SU-DHL-6 (cell line): Measurements from ENCODE around the gene CELSR1.

Source experiments
- CTCF ChIP-seq: fragments of 200-600 bp; sonication (generic); IDR thresholded peaks from one replicate; pipeline ENCODE4 v1.5.1; 2017; ENCODE audit warnings: antibody characterized with exemption, mild to moderate bottlenecking, low read length, moderate library complexity; ENCODE audit not compliant: insufficient read depth, poor library complexity, severe bottlenecking
- EZH2phosphoT487 ChIP-seq: fragments of 200-600 bp; sonication (generic), shearing (Covaris generic); conservative IDR thresholded peaks from 2 replicates; pipeline ENCODE4 v1.6.1; 2018; ENCODE audit warnings: mild to moderate bottlenecking, antibody characterized with exemption, low read length, moderate library complexity, mixed read lengths

GRCh38 chr22:46520880-46521279 lies 16.5 kb downstream of the CELSR1 start:
- TF ChIP-seq CTCF, result no peak
- TF ChIP-seq EZH2phosphoT487, result no peak
